HEK293 (cell line): Measurements from ENCODE around the gene SEMA6A.

ENCODE experiments used
- KLF9 ChIP-seq: fragments of 450-650 bp; formaldehyde crosslinking; IDR thresholded peaks from 2 replicates; pipeline ENCODE4 v1.5.1; 2016; ENCODE audit warnings: missing biosample characterization, missing genetic modification characterization, low read depth
- PRDM1 ChIP-seq: fragments of 450-650 bp; formaldehyde crosslinking; IDR thresholded peaks from 2 replicates; pipeline ENCODE4; 2016; ENCODE audit warnings: missing biosample characterization, missing genetic modification characterization
- TRIM28 ChIP-seq: IDR thresholded peaks from 2 replicates; pipeline ENCODE4 v1.6.1; 2011; ENCODE audit warnings: low read length, control low read depth, borderline replicate concordance
- ZBTB21 ChIP-seq: fragments of 450-650 bp; formaldehyde crosslinking; IDR thresholded peaks from 2 replicates; pipeline ENCODE4 v1.5.1; 2017; ENCODE audit warnings: missing biosample characterization, missing genetic modification characterization
- ZNF16 ChIP-seq: fragments of 450-650 bp; formaldehyde crosslinking; IDR thresholded peaks from 2 replicates; pipeline ENCODE4 v1.5.1; 2016; ENCODE audit warnings: low read depth, missing biosample characterization, missing genetic modification characterization
- ZNF501 ChIP-seq: fragments of 450-650 bp; formaldehyde crosslinking; IDR thresholded peaks from 2 replicates; pipeline ENCODE4 v1.5.1; 2016; ENCODE audit warnings: missing biosample characterization, missing genetic modification characterization
- ZSCAN18 ChIP-seq: fragments of 450-650 bp; formaldehyde crosslinking; IDR thresholded peaks from 2 replicates; pipeline ENCODE4 v1.5.1; 2016; ENCODE audit warnings: missing biosample characterization, missing genetic modification characterization
- TF ChIP-seq, protein P1 (sequence below): fragments of 450-650 bp; formaldehyde crosslinking; IDR thresholded peaks from 2 replicates; pipeline ENCODE4 v1.5.1; 2016; ENCODE audit warnings: missing biosample characterization, missing genetic modification characterization
- TF ChIP-seq, protein P2 (sequence below): sonication (generic); formaldehyde crosslinking; IDR thresholded peaks from 2 replicates; pipeline ENCODE4 v1.8.1; 2022; ENCODE audit warnings: mild to moderate bottlenecking, moderate library complexity, missing genetic modification reagents

GRCh38 chr5:116453988-116454411 lies 120.6 kb downstream of the SEMA6A start:
- TF ChIP-seq ZNF501 (tag by site-specific recombination) = no peak
- TF ChIP-seq, protein P1, sequence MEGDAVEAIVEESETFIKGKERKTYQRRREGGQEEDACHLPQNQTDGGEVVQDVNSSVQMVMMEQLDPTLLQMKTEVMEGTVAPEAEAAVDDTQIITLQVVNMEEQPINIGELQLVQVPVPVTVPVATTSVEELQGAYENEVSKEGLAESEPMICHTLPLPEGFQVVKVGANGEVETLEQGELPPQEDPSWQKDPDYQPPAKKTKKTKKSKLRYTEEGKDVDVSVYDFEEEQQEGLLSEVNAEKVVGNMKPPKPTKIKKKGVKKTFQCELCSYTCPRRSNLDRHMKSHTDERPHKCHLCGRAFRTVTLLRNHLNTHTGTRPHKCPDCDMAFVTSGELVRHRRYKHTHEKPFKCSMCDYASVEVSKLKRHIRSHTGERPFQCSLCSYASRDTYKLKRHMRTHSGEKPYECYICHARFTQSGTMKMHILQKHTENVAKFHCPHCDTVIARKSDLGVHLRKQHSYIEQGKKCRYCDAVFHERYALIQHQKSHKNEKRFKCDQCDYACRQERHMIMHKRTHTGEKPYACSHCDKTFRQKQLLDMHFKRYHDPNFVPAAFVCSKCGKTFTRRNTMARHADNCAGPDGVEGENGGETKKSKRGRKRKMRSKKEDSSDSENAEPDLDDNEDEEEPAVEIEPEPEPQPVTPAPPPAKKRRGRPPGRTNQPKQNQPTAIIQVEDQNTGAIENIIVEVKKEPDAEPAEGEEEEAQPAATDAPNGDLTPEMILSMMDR (tag by site-specific recombination) = no peak
- TF ChIP-seq ZSCAN18 = no peak
- TF ChIP-seq KLF9 (tag by site-specific recombination) = no peak
- no peak for TF ChIP-seq PRDM1
- TF ChIP-seq, protein P2, sequence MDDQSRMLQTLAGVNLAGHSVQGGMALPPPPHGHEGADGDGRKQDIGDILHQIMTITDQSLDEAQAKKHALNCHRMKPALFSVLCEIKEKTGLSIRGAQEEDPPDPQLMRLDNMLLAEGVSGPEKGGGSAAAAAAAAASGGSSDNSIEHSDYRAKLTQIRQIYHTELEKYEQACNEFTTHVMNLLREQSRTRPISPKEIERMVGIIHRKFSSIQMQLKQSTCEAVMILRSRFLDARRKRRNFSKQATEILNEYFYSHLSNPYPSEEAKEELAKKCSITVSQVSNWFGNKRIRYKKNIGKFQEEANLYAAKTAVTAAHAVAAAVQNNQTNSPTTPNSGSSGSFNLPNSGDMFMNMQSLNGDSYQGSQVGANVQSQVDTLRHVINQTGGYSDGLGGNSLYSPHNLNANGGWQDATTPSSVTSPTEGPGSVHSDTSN = no peak
- no peak for TF ChIP-seq ZBTB21 (tag by site-specific recombination)
- no peak for TF ChIP-seq TRIM28
- no peak for TF ChIP-seq ZNF16 (tag by site-specific recombination)
